Measurements from ENCODE around the gene PKP4. TPM values are rescaled to one million over a fixed set of nuclear protein-coding genes. Genes with fewer than 3 reads are reported as not detected.

Gene PKP4
- total RNA-seq, 1 experiment from 2014 or later, result 55.2 TPM

DNA sequence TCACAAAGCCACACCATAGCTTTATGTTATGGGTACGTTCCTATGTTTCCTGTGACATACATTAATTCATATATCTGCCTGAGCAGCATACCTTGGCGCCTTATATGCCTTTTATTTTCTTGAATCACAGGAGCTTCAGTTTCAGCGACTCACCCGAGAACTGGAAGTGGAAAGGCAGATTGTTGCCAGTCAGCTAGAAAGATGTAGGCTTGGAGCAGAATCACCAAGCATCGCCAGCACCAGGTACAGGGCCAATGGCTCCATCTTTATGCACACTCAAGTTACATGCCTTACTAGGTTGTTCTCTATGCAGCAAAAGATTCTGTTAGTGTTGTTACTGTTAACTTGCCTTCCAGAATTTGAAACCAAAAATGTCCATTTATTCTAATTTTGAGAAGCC, 120.4 kb downstream of the PKP4 start (continued):
- TF ChIP-seq, protein P1, sequence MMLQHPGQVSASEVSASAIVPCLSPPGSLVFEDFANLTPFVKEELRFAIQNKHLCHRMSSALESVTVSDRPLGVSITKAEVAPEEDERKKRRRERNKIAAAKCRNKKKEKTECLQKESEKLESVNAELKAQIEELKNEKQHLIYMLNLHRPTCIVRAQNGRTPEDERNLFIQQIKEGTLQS (IDR thresholded peaks at IDR 0.05), result no peak
- no peak for TF ChIP-seq POLR2A (IDR thresholded peaks at IDR 0.05; ENCODE audit: borderline replicate concordance, extremely low read depth, insufficient read depth, insufficient read length)
- no peak for TF ChIP-seq JUND (IDR thresholded peaks at IDR 0.05)
- no peak for TF ChIP-seq CEBPB (IDR thresholded peaks at IDR 0.05; ENCODE audit: low read depth)
- TF ChIP-seq, protein P2, sequence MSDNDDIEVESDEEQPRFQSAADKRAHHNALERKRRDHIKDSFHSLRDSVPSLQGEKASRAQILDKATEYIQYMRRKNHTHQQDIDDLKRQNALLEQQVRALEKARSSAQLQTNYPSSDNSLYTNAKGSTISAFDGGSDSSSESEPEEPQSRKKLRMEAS (IDR thresholded peaks at IDR 0.05), result no peak
- no peak for TF ChIP-seq SRF (IDR thresholded peaks at IDR 0.05; ENCODE audit: low read depth)

DNA sequence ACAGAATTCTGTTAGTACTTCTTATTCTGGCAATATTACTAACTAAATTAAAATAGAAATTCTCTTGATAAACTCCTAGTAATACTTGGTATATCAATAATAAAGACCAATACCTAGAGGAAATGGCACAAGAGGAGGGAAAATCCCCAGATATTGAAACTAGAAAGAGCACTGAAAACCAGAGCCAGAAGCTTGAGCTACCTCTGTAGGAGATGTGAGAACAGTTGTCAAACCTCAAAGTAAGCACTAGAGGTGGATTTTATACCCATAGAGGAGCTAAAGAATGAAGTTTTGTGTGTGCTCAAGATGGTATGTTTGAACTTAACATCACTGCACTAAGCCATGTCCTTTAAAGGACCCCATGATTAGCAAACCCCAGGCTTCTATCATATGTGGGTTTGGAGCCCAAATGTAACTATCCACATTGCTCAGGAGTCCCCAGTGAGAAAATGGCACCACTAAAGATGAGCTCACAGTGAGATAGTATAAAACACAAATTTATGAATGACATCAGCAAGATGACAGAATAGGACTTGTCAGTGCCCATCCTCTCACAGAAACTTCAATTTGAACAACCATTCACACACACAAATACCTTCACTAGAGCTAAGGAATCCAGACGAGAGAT, 122.1 kb downstream of the PKP4 start:
- Histone ChIP-seq H4K20me1 (ENCODE audit: insufficient read depth) (no peaks in the 10 kb centered on the region), H3K9me2 (ENCODE audit: insufficient read depth) (no peaks in the 10 kb centered on the region), H3K27me3 (ENCODE audit: insufficient read depth, low read length) (no peaks in the 10 kb centered on the region), H3K27ac (ENCODE audit: low read depth, low read length) (no peak overlapping the region), H3K36me3 (ENCODE audit: control insufficient read depth in 1 of 2, insufficient read depth in 2 of 2, low read length in 2 of 2) (no peaks in the 10 kb centered on the region; a peak in 1 of 4 replicates), H3K4me2 (ENCODE audit: low read length) (no peak overlapping the region), H3K4me1 (ENCODE audit: control insufficient read depth in 1 of 2, insufficient read depth in 2 of 2, low read length in 2 of 2) (no peaks in the 10 kb centered on the region; a peak in 1 of 4 replicates), H3K4me3 (replicated peaks in 1 of 2; ENCODE audit: low read depth in 1 of 2, low read length in 2 of 2) (no peak overlapping the region), H3K79me2 (ENCODE audit: insufficient read depth, low read length) (no peaks in the 10 kb centered on the region), H3K9ac (ENCODE audit: low read length) (no peak overlapping the region), H3K9me3 (ENCODE audit: control insufficient read depth in 1 of 2, insufficient read depth in 1 of 2, low read depth in 1 of 2, low read length in 2 of 2) (no peaks in the 10 kb centered on the region), H2AFZ (ENCODE audit: low read depth, low read length, poor library complexity, severe bottlenecking) (no peak overlapping the region)
- POLR2A ChIA-PET, result no interaction called here
- DNase-seq (ENCODE audit: low read depth, low spot score), result no peak
- no peak for ATAC-seq
- RAD21 ChIA-PET (ENCODE audit: low non-redundant PET in 1 of 2, low total read pairs in 2 of 2, uncharacterized antibody in 2 of 2, unreplicated experiment in 2 of 2), result no interaction called here
- intact Hi-C loops (cut with micrococcal nuclease), result no loop called here
- CTCF ChIA-PET, result interaction anchor here (1.1 kb wide), 1 partner anchor 146 kb away, joined by 3 read pairs; no protein-coding TSS in a partner anchor
- BruUV-seq (replicated peaks), result no TSS peak
- TF ChIP-seq SIN3A (IDR thresholded peaks at IDR 0.05; ENCODE audit: low read depth), result no peak
- TF ChIP-seq EZH2 (IDR thresholded peaks at IDR 0.05), result no peak
- TF ChIP-seq ZFX (IDR thresholded peaks at IDR 0.05), result no peak
- TF ChIP-seq, protein P2 (IDR thresholded peaks at IDR 0.05), result no peak
- TF ChIP-seq POLR2A (IDR thresholded peaks at IDR 0.05; ENCODE audit: borderline replicate concordance, extremely low read depth, insufficient read depth, insufficient read length), result no peak
- TF ChIP-seq YY1 (IDR thresholded peaks at IDR 0.05; ENCODE audit: extremely low read depth, insufficient replicate concordance, low read depth, low read length), result no peak
- TF ChIP-seq ZNF274 (IDR thresholded peaks at IDR 0.05; ENCODE audit: low read depth, low read length), result no peak
- TF ChIP-seq TCF7L2 (IDR thresholded peaks at IDR 0.05; ENCODE audit: borderline replicate concordance, extremely low read depth, insufficient read depth, insufficient read length), result no peak
- TF ChIP-seq SP1 (IDR thresholded peaks at IDR 0.05; ENCODE audit: low read depth), result no peak
- no peak for TF ChIP-seq ELF1 (IDR thresholded peaks at IDR 0.05; ENCODE audit: borderline replicate concordance, low read depth)
- no peak for TF ChIP-seq POLR2AphosphoS5 (IDR thresholded peaks at IDR 0.05; ENCODE audit: low read depth, low read length)
- TF ChIP-seq, protein P1 (IDR thresholded peaks at IDR 0.05), result no peak
- no peak for TF ChIP-seq CEBPB (IDR thresholded peaks at IDR 0.05; ENCODE audit: low read depth)
- TF ChIP-seq EZH2phosphoT487 (IDR thresholded peaks at IDR 0.05; ENCODE audit: borderline replicate concordance), result no peak
- TF ChIP-seq, protein P3, sequence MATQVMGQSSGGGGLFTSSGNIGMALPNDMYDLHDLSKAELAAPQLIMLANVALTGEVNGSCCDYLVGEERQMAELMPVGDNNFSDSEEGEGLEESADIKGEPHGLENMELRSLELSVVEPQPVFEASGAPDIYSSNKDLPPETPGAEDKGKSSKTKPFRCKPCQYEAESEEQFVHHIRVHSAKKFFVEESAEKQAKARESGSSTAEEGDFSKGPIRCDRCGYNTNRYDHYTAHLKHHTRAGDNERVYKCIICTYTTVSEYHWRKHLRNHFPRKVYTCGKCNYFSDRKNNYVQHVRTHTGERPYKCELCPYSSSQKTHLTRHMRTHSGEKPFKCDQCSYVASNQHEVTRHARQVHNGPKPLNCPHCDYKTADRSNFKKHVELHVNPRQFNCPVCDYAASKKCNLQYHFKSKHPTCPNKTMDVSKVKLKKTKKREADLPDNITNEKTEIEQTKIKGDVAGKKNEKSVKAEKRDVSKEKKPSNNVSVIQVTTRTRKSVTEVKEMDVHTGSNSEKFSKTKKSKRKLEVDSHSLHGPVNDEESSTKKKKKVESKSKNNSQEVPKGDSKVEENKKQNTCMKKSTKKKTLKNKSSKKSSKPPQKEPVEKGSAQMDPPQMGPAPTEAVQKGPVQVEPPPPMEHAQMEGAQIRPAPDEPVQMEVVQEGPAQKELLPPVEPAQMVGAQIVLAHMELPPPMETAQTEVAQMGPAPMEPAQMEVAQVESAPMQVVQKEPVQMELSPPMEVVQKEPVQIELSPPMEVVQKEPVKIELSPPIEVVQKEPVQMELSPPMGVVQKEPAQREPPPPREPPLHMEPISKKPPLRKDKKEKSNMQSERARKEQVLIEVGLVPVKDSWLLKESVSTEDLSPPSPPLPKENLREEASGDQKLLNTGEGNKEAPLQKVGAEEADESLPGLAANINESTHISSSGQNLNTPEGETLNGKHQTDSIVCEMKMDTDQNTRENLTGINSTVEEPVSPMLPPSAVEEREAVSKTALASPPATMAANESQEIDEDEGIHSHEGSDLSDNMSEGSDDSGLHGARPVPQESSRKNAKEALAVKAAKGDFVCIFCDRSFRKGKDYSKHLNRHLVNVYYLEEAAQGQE (IDR thresholded peaks at IDR 0.05; ENCODE audit: low read depth), result no peak
- no peak for TF ChIP-seq JUND (IDR thresholded peaks at IDR 0.05)
- TF ChIP-seq EGR1 (IDR thresholded peaks at IDR 0.05; ENCODE audit: low read depth), result no peak
- TF ChIP-seq, protein P4, sequence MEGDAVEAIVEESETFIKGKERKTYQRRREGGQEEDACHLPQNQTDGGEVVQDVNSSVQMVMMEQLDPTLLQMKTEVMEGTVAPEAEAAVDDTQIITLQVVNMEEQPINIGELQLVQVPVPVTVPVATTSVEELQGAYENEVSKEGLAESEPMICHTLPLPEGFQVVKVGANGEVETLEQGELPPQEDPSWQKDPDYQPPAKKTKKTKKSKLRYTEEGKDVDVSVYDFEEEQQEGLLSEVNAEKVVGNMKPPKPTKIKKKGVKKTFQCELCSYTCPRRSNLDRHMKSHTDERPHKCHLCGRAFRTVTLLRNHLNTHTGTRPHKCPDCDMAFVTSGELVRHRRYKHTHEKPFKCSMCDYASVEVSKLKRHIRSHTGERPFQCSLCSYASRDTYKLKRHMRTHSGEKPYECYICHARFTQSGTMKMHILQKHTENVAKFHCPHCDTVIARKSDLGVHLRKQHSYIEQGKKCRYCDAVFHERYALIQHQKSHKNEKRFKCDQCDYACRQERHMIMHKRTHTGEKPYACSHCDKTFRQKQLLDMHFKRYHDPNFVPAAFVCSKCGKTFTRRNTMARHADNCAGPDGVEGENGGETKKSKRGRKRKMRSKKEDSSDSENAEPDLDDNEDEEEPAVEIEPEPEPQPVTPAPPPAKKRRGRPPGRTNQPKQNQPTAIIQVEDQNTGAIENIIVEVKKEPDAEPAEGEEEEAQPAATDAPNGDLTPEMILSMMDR (IDR thresholded peaks at IDR 0.05 in 2 of 3, conservative IDR thresholded peaks at IDR 0.05 in 1 of 3; ENCODE audit: borderline replicate concordance in 1 of 3, insufficient read depth in 1 of 3, low read depth in 2 of 3, low read length in 2 of 3), result no peak
- no peak for TF ChIP-seq SRF (IDR thresholded peaks at IDR 0.05; ENCODE audit: low read depth)

Measured in HCT116 (cell line).